Stimulated activated CD8-positive, alpha-beta memory T cell treated with anti-CD3 and anti-CD28 coated beads, Interleukin-4, amount 100 ng/mL, for 1 hour (primary cell): ENCODE data around the gene ZNF438.

ENCODE experiments used
- DNase-seq, 2 donors: peaks; one replicate each; pipeline ENCODE4 v3.0.0-alpha.2; 2020; ENCODE audit warnings: low read depth in 2 of 2, low spot score in 1 of 2

ZNF438 gene

DNA sequence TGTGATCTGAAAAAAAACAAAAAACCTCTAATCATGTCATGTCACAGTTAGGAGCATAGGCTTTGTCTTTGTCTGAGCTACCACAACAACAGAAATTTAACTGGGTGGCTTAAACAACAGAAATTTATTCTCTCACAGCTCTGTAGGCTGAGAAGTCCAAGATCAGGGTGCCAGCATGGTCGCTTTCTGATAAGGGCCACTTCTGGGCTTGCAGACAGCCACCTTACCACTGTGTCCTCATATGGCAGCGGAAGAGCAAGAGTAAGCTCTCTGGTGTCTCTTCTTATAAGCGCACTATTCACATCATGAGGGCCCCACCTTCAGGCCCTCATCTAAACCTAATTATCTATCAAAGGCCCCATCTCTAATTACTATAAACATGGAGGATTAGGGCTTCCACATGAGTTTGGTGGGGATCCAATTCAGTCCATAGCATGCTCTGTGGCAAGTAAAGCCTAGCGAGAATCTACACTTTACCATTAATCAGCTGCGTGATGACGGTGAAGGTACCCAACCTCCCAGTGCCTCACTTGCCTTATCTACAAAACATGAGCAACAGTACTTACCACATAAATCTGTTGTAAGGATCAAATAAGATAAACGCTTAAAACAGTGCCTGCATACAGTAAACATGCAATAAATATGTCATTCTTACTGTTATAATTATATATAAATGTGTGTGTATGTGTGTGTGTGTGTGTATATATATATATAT is 17.3 kb downstream of the ZNF438 start:
- no peak for DNase-seq

DNA sequence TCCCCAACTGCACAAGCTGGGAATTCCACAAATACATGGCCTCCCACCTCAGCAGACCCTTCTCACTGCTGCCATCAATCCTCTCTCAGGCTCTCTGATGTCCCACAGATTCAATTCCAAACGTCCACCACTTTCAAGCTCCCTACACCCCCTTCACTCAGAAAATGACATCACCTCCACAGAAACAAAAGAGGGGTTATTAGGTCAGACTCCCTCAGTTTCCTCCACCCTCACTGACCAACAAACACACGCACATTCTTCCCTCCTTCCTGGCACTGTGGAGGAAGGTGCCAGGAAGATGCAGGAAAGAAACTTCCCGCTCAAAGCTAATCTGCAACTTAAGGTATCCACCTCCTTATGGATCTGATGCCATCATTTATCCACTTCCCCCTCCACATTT is 18.3 kb downstream of the ZNF438 start:
- no peak for DNase-seq

GRCh38 chr10:31011665-31012022 is 20.0 kb downstream of the ZNF438 start:
- DNase-seq = no peak

- DNase-seq = no peak
Observed at GRCh38 chr10:31011017-31011664, 20.5 kb downstream of the ZNF438 start.

- DNase-seq = no peak
Observed at GRCh38 chr10:31010062-31010461, 21.6 kb downstream of the ZNF438 start.

DNA sequence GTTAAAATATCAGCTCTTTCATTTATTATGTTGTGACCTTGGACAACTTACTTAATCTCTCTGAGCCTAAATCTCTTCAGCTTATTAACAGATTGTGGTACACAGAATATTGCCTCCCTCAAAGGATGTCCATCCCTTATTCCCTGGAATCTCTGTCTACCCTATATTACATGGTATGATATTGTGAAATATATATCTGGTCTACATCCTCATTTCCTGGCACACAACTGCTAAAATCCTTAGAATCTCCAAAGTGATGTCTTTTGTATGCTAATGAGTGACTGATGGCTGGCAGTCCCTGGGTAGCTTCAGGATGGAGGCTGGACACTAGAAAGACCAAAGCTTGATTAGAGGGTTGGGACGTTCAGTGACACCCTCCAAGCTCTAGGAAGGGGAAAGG is 25.8 kb downstream of the ZNF438 start:
- no peak for DNase-seq

- DNase-seq = no peak
Observed at GRCh38 chr10:31004611-31005193, 27.0 kb downstream of the ZNF438 start.

DNA sequence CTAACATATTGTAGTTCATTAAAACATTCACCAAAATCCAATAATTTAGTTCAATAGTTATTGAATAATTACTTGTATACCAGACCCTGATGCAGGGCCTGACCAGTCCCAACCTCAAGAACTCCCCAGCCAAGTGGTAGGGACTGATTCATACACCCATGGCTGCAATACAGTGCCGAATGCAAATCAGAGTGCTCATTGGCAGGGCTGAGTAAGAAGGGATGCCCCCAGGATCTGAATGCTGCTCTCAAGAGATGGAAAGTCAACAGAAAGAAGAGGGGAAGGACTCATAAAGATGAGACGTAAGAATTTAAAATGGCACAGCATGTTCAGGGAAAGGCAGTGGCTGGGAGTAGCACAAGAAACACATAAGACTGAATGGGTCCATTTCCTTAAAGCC is 29.9 kb downstream of the ZNF438 start:
- no peak for DNase-seq

GRCh38 chr10:31000867-31001266 is 30.8 kb downstream of the ZNF438 start:
- no peak for DNase-seq

- DNase-seq = no peak
Observed at GRCh38 chr10:31000071-31000782, 31.4 kb downstream of the ZNF438 start.

- no peak for DNase-seq
Observed at GRCh38 chr10:30999070-30999712, 32.5 kb downstream of the ZNF438 start.

- no peak for DNase-seq
Observed at GRCh38 chr10:30997536-30998235, 34.0 kb downstream of the ZNF438 start.

- no peak for DNase-seq
Observed at GRCh38 chr10:30996481-30997005, 35.1 kb downstream of the ZNF438 start.

- no peak for DNase-seq
Observed at GRCh38 chr10:30995081-30995770, 36.4 kb downstream of the ZNF438 start.

DNA sequence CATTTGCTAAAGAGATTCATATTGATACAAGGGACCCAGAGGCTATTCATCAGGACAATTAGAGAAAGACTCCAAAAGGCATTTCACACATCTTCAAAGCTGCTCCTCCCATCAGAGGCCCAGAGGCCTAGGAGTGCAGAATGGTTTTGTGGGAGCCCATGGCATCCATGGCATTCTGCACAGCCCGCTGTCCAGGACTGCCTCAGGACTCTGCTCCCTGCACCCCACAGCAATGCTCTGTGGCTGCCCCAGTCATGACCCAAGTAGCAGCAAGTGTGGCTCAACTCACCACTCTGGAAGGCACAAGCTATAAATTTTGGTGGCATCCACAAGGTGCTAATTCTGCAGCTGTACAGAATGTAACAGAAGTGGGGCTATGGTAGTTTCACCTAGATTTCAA is 38.5 kb downstream of the ZNF438 start:
- no peak for DNase-seq

DNA sequence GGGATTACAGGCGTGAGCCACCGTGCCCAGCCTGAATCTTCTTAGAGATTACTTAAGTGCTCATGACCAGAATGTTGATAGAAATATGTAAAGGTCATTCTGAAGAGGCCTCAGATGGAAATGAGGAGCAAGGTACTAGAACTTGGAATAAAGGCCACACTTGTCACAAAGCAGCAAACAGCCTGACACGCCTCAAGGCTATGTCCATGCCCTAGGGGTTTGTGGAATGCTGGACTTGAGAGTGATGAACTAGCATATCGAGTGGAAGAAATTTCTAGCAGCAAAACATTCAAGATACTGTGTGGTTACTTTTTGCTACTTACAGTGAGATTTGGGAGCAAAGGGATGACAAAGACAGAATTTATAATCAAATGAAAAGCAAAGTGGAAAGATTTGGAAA is 39.0 kb downstream of the ZNF438 start:
- DNase-seq = no peak

- DNase-seq = no peak
Observed at GRCh38 chr10:30991647-30992011, 40.0 kb downstream of the ZNF438 start.

DNA sequence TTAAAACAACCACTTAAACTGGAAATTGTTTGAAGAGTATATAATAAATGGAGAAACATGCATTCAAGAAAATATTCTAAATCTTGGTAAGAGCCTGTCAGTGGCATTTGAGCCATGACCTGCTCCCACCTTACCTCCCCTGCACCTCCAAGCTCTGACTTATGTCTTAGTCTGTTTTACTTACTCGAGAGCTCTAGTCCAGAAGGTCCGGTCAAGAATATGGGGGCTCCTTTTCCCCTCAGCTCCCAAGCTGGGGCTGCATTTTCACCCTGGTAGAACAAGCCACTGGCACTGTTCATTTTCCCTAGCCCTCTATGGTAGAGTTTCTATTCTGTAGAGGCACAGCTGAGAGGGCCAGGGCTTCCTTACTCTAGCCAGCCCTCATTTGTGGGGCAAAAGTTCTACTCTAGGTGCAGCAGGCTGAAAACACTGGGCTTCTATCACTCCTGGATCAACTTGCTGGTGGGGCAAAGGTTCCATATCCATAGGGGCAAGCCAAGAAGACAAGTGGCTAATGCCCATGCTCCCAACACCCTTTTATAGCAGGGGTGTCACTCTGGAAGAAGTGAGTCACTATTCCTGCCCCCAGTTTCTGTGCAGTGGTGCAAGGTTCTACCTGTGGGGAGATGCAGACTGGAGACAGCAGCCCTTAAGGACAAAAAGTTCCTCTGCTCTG is 40.6 kb downstream of the ZNF438 start:
- no peak for DNase-seq

DNA sequence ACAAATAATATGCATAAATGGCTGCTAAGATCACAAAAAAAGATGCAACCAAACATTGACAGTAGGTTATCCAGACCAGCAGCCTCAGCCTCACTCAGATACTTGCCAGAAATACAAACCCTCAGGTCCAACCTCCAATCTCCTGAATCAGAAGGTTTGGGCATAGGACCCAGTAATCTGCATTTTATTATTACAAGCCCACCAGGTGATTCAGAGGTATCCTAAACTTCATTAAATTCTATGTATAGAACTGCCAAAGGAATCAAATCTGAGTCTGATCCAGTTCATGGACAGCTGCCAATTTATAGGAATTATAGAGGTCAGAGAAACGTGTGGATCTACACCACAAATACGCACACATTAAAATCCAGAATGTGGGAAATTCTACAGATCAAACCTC is 41.3 kb downstream of the ZNF438 start:
- DNase-seq = no peak
